GM12878 (cell line): ENCODE data around the gene ANO1. TPM values are rescaled to one million over a fixed set of nuclear protein-coding genes. Genes with fewer than 3 reads are reported as not detected.

Source experiments
- ATAC-seq: fragments of 200-7000 bp; cut with Tn5 transposase; 3 replicates; pipeline ENCODE4 v1.9.1; 2020; ENCODE audit warnings: mild to moderate bottlenecking, moderate library complexity
- BruUV-seq: library from RNA; stranded (reverse); fragments of 400-500 nt; replicated peaks from 2 replicates; lab custom pipeline; 2021; lab: Mats Ljungman, UMichigan
- CTCF ChIA-PET: fragments of 300-600 bp; sonication (Branson Sonifier 250); formaldehyde crosslinking; extraction: SDS; loops from one replicate; lab custom pipeline; 2021; ENCODE audit warnings: inconsistent platforms; lab: Yijun Ruan, JAX
- POLR2A ChIA-PET: fragments of 350-600 bp; formaldehyde crosslinking; extraction: SDS; loops from one replicate; lab custom pipeline; 2021; ENCODE audit warnings: inconsistent platforms; lab: Charles Lee
- RAD21 ChIA-PET: fragments of 300-600 bp; sonication (Branson Sonifier 250); formaldehyde crosslinking; loops from one replicate; lab custom pipeline; 2023; ENCODE audit warnings: antibody characterized with exemption; ENCODE audit not compliant: unreplicated experiment; lab: Charles Lee
- SMC1A ChIA-PET: fragments of 300-600 bp; sonication (Branson Sonifier 250); formaldehyde crosslinking; loops from one replicate; lab custom pipeline; 2023; ENCODE audit not compliant: unreplicated experiment, uncharacterized antibody; lab: Charles Lee
- DNase-seq: peaks from one replicate; pipeline ENCODE4 v3.0.0-alpha.2; 2011; ENCODE audit warnings: low read depth, low spot score
- FAIRE-seq: peaks from 3 replicates; lab custom pipeline; 2011; peaks lifted over from hg19 to GRCh38; lab: Jason Lieb, UNC
- H2AFZ ChIP-seq: 2 replicates; pipeline ENCODE4 v1.6.0; 2011; ENCODE audit warnings: low read depth, low read length, control low read depth; ENCODE audit not compliant: control insufficient read depth
- H3K27ac ChIP-seq: 2 replicates; pipeline ENCODE4 v1.5.1; 2011; ENCODE audit warnings: control low read depth; ENCODE audit not compliant: control insufficient read depth, insufficient read depth
- H3K27me3 ChIP-seq, 2 experiments: replicated peaks in 1 of 2; 2 replicates each; pipeline versions ENCODE4 v1.6.0 to v1.6.1; 2011; ENCODE audit warnings: low read length in 1 of 2; ENCODE audit not compliant: control insufficient read depth in 2 of 2, insufficient read depth in 2 of 2
- H3K36me3 ChIP-seq, 2 experiments: 2 replicates each; pipeline ENCODE4 v1.5.1; 2011; ENCODE audit warnings: low read length in 1 of 2; ENCODE audit not compliant: control insufficient read depth in 2 of 2, insufficient read depth in 2 of 2
- H3K4me1 ChIP-seq: 2 replicates; pipeline ENCODE4 v1.6.1; 2011; ENCODE audit warnings: mild to moderate bottlenecking, low read length, moderate library complexity, mixed read lengths; ENCODE audit not compliant: control insufficient read depth, insufficient read depth
- H3K4me2 ChIP-seq: 2 replicates; pipeline ENCODE4 v1.6.0; 2011; ENCODE audit warnings: control low read depth; ENCODE audit not compliant: control insufficient read depth, insufficient read depth
- H3K4me3 ChIP-seq: fragments of 200-600 bp; sonication (generic); 2 replicates; pipeline ENCODE4 v1.5.1; 2016
- H3K79me2 ChIP-seq: 2 replicates; pipeline ENCODE4 v1.6.0; 2011; ENCODE audit warnings: low read length; ENCODE audit not compliant: control insufficient read depth, insufficient read depth
- H3K9ac ChIP-seq: 2 replicates; pipeline ENCODE4 v1.8.0; 2011; ENCODE audit warnings: low read length, control low read depth, mixed read lengths; ENCODE audit not compliant: control insufficient read depth, insufficient read depth
- H3K9me3 ChIP-seq: replicated peaks from 3 replicates; pipeline ENCODE4 v1.5.1; 2011; ENCODE audit warnings: mild to moderate bottlenecking, low read length; ENCODE audit not compliant: control insufficient read depth, insufficient read depth
- H4K20me1 ChIP-seq: 2 replicates; pipeline ENCODE4 v1.6.0; 2011; ENCODE audit not compliant: control insufficient read depth, insufficient read depth
- BCL11A ChIP-seq: IDR thresholded peaks from 2 replicates; pipeline ENCODE4 v1.6.1; 2011; ENCODE audit warnings: low read depth, low read length
- CHD1 ChIP-seq: IDR thresholded peaks from 2 replicates; pipeline ENCODE4 v1.6.1; 2012; ENCODE audit warnings: low read depth, low read length, improper control_type of control experiment
- DPF2 ChIP-seq: fragments of 450-650 bp; IDR thresholded peaks from 2 replicates; pipeline ENCODE4 v1.6.1; 2017; ENCODE audit warnings: mild to moderate bottlenecking
- EED ChIP-seq: sonication (generic); IDR thresholded peaks from 2 replicates; pipeline ENCODE4 v1.6.1; 2016; ENCODE audit warnings: antibody characterized with exemption, low read depth
- GABPA ChIP-seq: IDR thresholded peaks from 2 replicates; pipeline ENCODE4 v1.6.1; 2014; ENCODE audit warnings: antibody characterized with exemption, low read depth, mild to moderate bottlenecking, inconsistent platforms
- IKZF2 ChIP-seq, 2 experiments: fragments of 450-650 bp; IDR thresholded peaks; 2 replicates each; pipeline ENCODE4 v1.6.1; 2017; ENCODE audit warnings: mild to moderate bottlenecking in 2 of 2, moderate library complexity in 2 of 2
- MXI1 ChIP-seq: fragments of 150-350 bp; IDR thresholded peaks from 2 replicates; pipeline ENCODE4 v1.6.1; 2011; ENCODE audit warnings: low read depth, mild to moderate bottlenecking, inconsistent platforms, low read length, improper control_type of control experiment
- PAX5 ChIP-seq: IDR thresholded peaks from 2 replicates; pipeline ENCODE4 v1.6.1; 2011; ENCODE audit warnings: low read depth, low read length, borderline replicate concordance
- POLR2A ChIP-seq: IDR thresholded peaks from 2 replicates; pipeline ENCODE4 v1.6.1; 2011; ENCODE audit warnings: low read depth, mild to moderate bottlenecking, low read length
- WGBS: methylation state at CpG from one replicate; pipeline ENCODE4 v1.1.6; 2016; ENCODE audit warnings: low lambda C conversion rate; ENCODE audit not compliant: insufficient replicate concordance, insufficient coverage; ENCODE audit errors: missing lambda C conversion rate; 5-methylcytosine and 5-hydroxymethylcytosine counted together
- in situ Hi-C: fragments of 300-500 bp; cut with MboI; formaldehyde crosslinking; loops from 9 replicates; pipeline ENCODE4 v1.14.3; 2018; ENCODE audit warnings: mixed read lengths
- intact Hi-C: fragments of 100-400 bp; cut with micrococcal nuclease; formaldehyde crosslinking; loops from one replicate; pipeline ENCODE4 v1.14.2; 2022; ENCODE audit not compliant: unreplicated experiment
- polyA plus RNA-seq, 11 experiments: library from polyadenylated mRNA; depleted of rRNA in 4 of 11; unstranded in 6 of 11; stranded (reverse) in 5 of 11; fragments of >200 nt; fragmentation: Nextera tagmentation in 4 of 11; fragmentation: Illumina TruSeq in 1 of 11; extraction: Ambion mirVana in 4 of 11; extraction: Trizol in 1 of 11; gene quantifications; 1 replicate in 1 of 11; 2 replicates in 10 of 11; pipeline versions ENCODE4 v1.2.1 to v1.2.3, GENCODE V29; 2011 to 2016; ENCODE audit warnings: inconsistent platforms in 2 of 11, missing spikeins in 2 of 11, low read depth in 1 of 11
- total RNA-seq, 4 experiments: library from RNA; depleted of rRNA in 3 of 4; stranded (reverse); fragments of >200 nt in 3 of 4; fragmentation: Illumina TruSeq in 1 of 4; extraction: Trizol in 1 of 4; gene quantifications; 2 replicates each; pipeline versions ENCODE4 v1.2.1 to v1.2.3, GENCODE V29; 2013 to 2021
- TF ChIP-seq, protein P1 (sequence below): IDR thresholded peaks from 2 replicates; pipeline ENCODE4 v1.6.1; 2011; ENCODE audit warnings: low read depth, low read length, improper control_type of control experiment, borderline replicate concordance
- TF ChIP-seq, protein P2 (sequence below): fragments of 450-650 bp; IDR thresholded peaks from 2 replicates; pipeline ENCODE4 v1.6.1; 2016; ENCODE audit warnings: mild to moderate bottlenecking, moderate library complexity, borderline replicate concordance

The ANO1 gene
- total and polyA plus RNA-seq, 10 of the 15 experiments (the other 5 are each of a cell fraction or from before 2014, with no cell fraction given) = 0.01 to 0.38 (median 0.06) TPM; not detected in 7

DNA sequence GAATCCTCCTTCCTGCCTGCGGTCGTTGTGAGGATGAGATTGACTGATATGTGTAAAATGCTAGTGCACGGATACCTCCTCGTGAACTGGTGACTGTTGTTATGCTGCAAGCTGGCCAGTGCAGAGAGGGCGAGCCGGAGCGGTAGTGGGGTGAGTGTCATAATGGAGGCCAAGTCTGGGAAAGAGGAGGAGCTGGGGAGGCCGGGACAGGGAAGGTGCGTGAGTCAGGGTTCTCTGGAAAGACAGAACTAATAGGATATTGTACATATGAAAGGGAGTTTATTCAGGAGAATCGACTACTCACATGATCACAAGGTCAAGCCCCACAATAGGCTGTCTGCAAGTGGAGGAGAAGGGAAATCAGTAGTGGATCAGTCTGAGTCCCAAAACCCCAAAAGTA lies 68.2 kb downstream of the ANO1 start:
- H3K9me3 ChIP-seq = no peaks in the 10 kb centered on the region
- in situ Hi-C loops (no loop called here), intact Hi-C loops (no loop called here)
- no peaks in the 10 kb centered on the region for H3K79me2 ChIP-seq
- FAIRE-seq = no peak
- no peaks in the 10 kb centered on the region for H3K4me1 ChIP-seq
- H3K9ac ChIP-seq = no peak overlapping the region
- ChIA-PET POLR2A (no interaction called here), RAD21 (no interaction called here), SMC1A (no interaction called here), CTCF (no interaction called here)
- no peak for DNase-seq
- H3K4me2 ChIP-seq = no peak overlapping the region
- H3K27me3 ChIP-seq = peaks cover 3 to 10% of the 10 kb centered on the region in 2 experiments
- WGBS = 17% methylated on average over 10 of the region's 10 CpGs
- H3K4me3 ChIP-seq = no peak overlapping the region
- H2AFZ ChIP-seq = no peak overlapping the region
- no peaks in the 10 kb centered on the region for H4K20me1 ChIP-seq
- ATAC-seq = no peak
- TF ChIP-seq, protein P1, sequence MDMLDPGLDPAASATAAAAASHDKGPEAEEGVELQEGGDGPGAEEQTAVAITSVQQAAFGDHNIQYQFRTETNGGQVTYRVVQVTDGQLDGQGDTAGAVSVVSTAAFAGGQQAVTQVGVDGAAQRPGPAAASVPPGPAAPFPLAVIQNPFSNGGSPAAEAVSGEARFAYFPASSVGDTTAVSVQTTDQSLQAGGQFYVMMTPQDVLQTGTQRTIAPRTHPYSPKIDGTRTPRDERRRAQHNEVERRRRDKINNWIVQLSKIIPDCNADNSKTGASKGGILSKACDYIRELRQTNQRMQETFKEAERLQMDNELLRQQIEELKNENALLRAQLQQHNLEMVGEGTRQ = no peak
- TF ChIP-seq MXI1 (no peak), CHD1 (no peak), POLR2A (no peak), DPF2 (no peak), GABPA (no peak), BCL11A (no peak), EED (no peak), PAX5 (no peak), IKZF2 (IDR thresholded peaks at IDR 0.05) (no peak)
- TF ChIP-seq, protein P2, sequence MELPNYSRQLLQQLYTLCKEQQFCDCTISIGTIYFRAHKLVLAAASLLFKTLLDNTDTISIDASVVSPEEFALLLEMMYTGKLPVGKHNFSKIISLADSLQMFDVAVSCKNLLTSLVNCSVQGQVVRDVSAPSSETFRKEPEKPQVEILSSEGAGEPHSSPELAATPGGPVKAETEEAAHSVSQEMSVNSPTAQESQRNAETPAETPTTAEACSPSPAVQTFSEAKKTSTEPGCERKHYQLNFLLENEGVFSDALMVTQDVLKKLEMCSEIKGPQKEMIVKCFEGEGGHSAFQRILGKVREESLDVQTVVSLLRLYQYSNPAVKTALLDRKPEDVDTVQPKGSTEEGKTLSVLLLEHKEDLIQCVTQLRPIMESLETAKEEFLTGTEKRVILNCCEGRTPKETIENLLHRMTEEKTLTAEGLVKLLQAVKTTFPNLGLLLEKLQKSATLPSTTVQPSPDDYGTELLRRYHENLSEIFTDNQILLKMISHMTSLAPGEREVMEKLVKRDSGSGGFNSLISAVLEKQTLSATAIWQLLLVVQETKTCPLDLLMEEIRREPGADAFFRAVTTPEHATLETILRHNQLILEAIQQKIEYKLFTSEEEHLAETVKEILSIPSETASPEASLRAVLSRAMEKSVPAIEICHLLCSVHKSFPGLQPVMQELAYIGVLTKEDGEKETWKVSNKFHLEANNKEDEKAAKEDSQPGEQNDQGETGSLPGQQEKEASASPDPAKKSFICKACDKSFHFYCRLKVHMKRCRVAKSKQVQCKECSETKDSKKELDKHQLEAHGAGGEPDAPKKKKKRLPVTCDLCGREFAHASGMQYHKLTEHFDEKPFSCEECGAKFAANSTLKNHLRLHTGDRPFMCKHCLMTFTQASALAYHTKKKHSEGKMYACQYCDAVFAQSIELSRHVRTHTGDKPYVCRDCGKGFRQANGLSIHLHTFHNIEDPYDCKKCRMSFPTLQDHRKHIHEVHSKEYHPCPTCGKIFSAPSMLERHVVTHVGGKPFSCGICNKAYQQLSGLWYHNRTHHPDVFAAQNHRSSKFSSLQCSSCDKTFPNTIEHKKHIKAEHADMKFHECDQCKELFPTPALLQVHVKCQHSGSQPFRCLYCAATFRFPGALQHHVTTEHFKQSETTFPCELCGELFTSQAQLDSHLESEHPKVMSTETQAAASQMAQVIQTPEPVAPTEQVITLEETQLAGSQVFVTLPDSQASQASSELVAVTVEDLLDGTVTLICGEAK = no peak
- no peak overlapping the region for H3K27ac ChIP-seq
- no TSS peak for BruUV-seq
- H3K36me3 ChIP-seq = no peaks in the 10 kb centered on the region
